Kasumi-1 (cell line): ENCODE data around the gene RNF2.

Experiments used
- DNase-seq, 2 experiments: peaks; one replicate each; lab custom pipeline; 2025; lab: John Stamatoyannopoulos, UW

The RNF2 gene

GRCh38 chr1:185096531-185096930 lies 51.2 kb downstream of the RNF2 start:
- no peak for DNase-seq

GRCh38 chr1:185104083-185104482 lies 58.7 kb downstream of the RNF2 start:
- no peak for DNase-seq

GRCh38 chr1:185105121-185105520 lies 59.8 kb downstream of the RNF2 start:
- no peak for DNase-seq

GRCh38 chr1:185108321-185108720 lies 63.0 kb downstream of the RNF2 start:
- no peak for DNase-seq

GRCh38 chr1:185110145-185110544 lies 64.8 kb downstream of the RNF2 start:
- no peak for DNase-seq

- DNase-seq, result no peak
Observed at GRCh38 chr1:185111873-185112272, 66.5 kb downstream of the RNF2 start.

- DNase-seq, result no peak
Observed at GRCh38 chr1:185112356-185112755, 67.0 kb downstream of the RNF2 start.

GRCh38 chr1:185129708-185130107 lies 84.3 kb downstream of the RNF2 start:
- DNase-seq, result no peak

- no peak for DNase-seq
Observed at GRCh38 chr1:185132534-185132933, 87.2 kb downstream of the RNF2 start.

GRCh38 chr1:185137896-185138545 lies 92.7 kb downstream of the RNF2 start:
- DNase-seq, result no peak

- no peak for DNase-seq
Observed at GRCh38 chr1:185139246-185139645, 93.9 kb downstream of the RNF2 start.

- DNase-seq, result no peak
Observed at GRCh38 chr1:185144233-185144632, 98.9 kb downstream of the RNF2 start.

- no peak for DNase-seq
Observed at GRCh38 chr1:185151215-185151614, 105.9 kb downstream of the RNF2 start.
